Measurements from ENCODE around the gene GHRL.
"Not testable (repeated sequence)": the region's sequence is repeated elsewhere in the genome, so short reads cannot be mapped to it uniquely, and the experiment has no call there.

GHRL gene

DNA sequence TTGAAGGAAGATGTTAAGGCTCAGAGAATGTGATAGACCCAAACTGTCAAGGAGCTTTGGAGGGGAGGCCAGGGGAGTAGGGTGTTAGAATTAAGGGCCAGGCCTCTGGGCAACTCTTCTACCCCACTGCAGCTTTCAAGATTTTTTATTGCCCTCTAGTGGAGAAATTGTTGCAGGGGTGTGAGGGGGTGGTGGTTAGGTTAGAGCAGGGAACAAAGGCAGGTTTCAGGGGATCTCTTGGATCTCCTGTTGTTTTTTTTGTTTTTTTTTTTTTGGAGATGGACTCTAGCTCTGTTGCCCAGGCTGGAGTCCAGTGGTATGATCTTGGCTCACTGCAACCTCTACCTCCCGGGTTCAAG is 29.6 kb upstream of the GHRL start:
- no peak for DNase-seq

DNA sequence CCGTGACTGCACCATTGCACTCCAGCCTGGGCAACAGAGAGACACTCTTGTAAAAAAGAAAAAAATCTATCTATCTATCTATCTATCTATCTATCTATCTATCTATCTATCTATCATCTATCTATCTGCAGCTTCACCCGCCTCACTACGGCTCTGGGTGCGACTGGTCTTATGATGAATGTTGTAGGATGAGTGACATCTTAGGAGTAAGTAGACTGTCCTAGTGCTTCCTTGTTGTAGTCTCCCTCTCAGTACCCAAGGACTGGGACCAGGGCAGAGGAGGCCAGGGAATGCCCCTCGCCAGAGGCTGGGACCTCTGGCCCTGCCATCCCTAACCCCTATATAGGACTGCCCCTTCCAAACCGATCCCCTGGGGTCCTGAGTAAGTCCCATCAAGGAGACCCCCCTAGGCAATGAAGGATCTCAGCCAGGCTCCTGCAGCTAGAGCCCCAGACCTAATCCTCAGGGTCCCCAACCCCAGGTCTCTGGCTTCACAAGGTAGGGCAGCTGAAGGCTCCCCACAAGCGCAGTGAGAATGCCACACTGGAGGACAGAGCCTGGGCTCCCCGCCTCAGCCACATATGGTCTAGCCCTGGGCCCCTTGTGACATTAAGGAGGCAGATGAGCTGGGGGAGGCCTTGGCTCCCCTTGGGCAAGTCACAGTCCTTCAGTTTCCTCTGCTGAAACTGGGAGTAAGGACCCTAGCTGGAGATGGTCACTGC is 29.0 kb upstream of the GHRL start:
- no peak for DNase-seq

- DNase-seq = no peak
These were observed 27.6 kb upstream of the GHRL start for GRCh38 chr3:10320320-10320677.

- DNase-seq = no peak
These were observed 27.1 kb upstream of the GHRL start for GRCh38 chr3:10319804-10320203.

GRCh38 chr3:10319251-10319650 is 26.5 kb upstream of the GHRL start:
- DNase-seq = no peak

- DNase-seq = no peak
These were observed 25.2 kb upstream of the GHRL start for GRCh38 chr3:10317961-10318350.

GRCh38 chr3:10317311-10317960 is 24.7 kb upstream of the GHRL start:
- no peak for DNase-seq

- DNase-seq = no peak
These were observed 23.1 kb upstream of the GHRL start for GRCh38 chr3:10315771-10316344.

- no peak for DNase-seq
These were observed 22.4 kb upstream of the GHRL start for GRCh38 chr3:10315101-10315500.

GRCh38 chr3:10312861-10313260 is 20.1 kb upstream of the GHRL start:
- no peak for DNase-seq

DNA sequence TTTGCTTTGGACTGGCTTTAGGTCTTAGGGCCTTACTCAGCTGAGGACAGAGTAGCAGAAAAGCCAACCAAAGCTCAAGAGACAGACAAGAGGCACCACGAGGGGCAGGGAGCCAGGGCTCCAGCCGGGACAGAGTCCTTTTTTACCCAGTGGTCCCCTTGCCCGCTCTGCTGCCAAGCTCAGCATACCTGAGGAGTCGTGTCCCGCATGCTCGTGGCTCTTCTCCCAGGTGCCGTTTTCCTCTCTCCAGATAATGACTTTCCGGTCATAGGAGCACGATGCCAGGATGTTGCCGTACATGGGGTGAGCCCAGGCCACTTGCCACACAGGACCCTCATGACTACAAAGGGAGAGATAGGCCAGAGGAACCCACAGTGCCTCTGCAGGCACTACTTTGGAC is 19.6 kb upstream of the GHRL start:
- no peak for DNase-seq

DNA sequence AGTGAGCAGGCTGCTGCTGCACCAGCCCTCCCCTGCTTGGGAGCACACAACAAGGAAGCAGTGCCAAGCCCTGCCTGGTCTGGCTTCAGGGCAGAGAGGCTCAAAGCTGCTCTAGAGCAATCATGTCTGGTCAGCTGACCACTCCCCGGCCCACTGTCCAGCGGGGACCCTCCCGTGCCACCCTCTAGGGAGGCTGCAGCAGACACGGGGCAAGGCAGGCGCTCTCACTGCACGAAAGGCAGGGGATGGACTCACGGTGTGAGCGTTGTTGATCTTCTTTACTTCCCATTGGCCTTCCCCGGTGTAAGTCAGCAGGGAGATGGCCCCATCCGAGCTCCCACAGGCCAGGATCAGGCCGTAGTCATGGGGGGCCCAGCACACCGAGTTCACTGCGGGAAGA is 19.0 kb upstream of the GHRL start:
- no peak for DNase-seq

DNA sequence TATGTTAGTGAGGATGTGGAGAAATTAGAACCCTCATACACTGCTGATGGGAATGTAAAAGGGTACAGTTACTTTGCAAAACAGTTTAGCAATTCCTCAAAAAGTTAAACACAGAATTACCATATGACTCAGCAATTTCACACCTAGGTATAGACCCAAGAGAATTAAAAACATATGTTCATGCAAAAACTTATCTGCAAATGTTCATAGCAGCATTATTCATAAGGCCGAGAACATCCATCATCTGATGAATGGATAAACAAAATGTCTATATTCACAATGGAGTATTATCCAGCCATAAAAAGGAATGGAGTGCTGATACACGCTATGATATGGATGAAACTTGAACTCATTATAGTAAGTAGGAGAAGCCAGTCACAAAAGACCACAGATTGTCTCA is 17.8 kb upstream of the GHRL start:
- DNase-seq = no peak

DNA sequence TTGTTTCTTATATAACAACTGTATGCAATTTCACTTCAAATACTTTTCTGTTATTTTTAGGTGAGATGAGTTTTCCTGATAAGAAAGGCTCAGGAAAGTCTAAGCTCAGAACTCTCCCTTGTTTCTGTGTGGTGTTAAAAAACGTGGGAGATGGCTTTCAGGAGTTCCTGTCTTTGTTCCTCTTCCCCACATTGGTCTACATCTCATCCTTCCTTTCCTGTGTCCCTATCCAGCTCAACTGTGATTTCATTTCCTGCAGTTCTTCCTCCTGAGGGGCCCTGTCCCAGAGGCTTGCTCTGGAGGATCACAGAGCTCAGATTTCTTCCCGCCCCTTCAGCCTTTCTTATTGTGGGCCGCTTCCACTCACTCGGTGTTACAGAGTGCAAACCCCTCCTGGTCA is 17.0 kb upstream of the GHRL start:
- no peak for DNase-seq

GRCh38 chr3:10308678-10309077 is 15.9 kb upstream of the GHRL start:
- DNase-seq = no peak

- DNase-seq = no peak
These were observed 13.4 kb upstream of the GHRL start for GRCh38 chr3:10306156-10306555.

DNA sequence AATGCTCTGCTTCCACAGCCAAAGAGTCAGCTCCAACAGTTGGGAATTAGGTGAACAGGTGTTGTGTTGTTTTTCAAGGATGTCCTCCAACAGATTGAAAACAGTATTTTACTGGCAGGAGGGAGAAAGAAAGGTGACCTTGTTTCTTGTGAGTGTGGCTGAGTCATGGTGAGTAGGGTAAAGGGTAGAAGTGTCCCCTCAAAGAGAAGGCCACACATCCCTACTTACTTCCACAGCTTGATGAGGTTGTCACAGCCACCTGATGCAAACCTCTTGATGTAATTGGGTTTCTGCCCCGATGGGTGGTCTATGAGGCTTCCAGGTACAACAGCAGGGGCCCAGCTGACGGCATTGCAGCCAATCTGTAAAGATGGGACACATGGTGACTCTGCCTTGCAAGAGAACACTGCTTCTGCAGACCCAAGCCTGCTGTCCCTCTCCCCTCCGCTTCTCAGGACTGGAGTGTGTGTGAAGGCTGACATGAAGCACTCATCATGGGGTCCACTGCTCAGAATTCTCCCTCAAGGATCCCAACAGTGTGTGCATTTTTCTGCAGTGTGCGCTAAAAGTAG is 12.7 kb upstream of the GHRL start:
- no peak for DNase-seq

DNA sequence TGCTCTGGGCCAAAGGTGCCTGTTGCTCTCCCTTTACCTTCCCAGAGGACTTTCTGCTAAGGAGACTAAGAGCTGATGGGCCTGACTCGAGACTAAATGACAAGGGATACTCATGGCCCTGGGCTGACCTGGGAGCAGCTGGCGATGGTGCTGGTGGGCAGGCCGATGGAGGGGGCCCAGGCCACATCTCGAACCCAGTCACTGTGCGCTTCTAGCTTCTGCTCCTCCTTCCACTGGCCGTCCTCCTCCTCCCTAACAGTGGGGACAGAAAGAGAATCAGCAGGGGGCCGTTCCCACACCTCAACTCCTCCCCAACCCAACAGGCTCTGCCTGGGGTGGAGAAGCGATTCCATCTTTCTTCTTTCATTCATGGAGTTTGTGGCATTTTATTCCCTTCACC is 12.2 kb upstream of the GHRL start:
- DNase-seq = no peak

GRCh38 chr3:10303785-10304184 is 11.0 kb upstream of the GHRL start:
- no peak for DNase-seq

DNA sequence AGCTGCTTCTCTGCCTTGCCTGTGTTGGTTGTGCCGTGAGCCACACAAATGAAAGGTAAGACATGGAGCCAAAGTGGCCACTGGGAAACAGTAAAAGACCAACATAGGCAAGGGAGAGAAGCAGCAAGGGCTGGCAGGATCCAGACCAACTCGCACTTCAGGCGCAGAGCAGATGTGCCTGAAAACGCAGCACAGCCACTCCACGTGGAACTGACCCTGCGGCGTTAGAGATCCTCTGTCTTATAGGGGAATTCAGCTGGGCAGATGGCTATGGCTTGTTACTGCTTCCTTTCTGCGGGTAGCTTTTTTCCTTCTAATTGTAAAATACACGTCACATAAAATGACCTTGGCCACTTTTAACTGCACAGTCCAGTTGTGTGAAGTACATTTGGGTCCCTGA is 10.4 kb upstream of the GHRL start:
- no peak for DNase-seq

DNA sequence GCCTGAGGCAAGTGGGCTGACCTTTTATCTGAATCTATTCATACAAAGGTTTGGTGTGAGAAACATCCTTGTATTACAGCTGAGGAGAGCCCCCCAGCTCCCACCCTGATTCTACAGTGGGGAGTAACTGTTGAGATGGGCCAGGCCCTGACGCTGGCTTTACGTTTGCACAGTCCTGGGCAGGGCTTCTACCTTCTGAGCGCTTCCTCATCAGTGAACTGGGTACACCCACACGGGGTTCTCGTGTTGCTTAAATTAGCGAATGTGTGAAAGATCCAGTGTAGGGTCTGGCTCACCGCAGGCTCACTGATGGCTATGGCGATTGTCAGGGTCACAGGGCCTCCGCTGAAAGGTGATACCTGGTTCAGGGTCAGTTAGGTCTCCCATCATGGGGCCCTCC is 7.3 kb upstream of the GHRL start:
- no peak for DNase-seq

DNA sequence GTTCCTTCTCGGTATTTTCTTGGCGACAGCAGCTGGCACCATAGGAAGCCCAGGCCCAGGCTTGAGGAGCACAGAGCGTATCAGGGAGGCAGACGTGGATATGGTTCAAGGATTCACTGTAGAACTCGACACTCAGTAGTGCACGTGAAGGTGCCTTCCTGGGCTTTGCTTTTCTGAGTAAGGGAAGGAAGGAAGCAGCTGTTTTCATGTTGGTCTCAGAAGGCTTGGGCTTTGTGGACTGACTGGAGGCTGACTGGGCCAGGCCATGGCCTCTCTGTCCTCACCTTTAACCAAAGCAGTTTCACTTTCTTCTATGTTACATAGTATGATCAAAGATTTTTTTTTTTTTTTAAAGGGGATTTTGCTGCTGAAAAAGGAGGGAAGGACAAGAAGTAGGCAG is 6.9 kb upstream of the GHRL start:
- no peak for DNase-seq

- no peak for DNase-seq
These were observed 6.4 kb upstream of the GHRL start for GRCh38 chr3:10299175-10299574.

- not testable (repeated sequence) for DNase-seq
These were observed 5.3 kb upstream of the GHRL start for GRCh38 chr3:10298064-10298463.
